SU-DHL-6 (cell line): ENCODE results near the gene ECE2.

ENCODE experiments used
- H2AFZ ChIP-seq: fragments of 200-600 bp; sonication (generic); 2 replicates; pipeline ENCODE4 v1.6.1; 2014; ENCODE audit warnings: low read depth, mild to moderate bottlenecking, moderate library complexity, mixed read lengths, antibody characterized with exemption, low read length; ENCODE audit not compliant: severe bottlenecking
- H3F3A ChIP-seq: fragments of 200-600 bp; shearing (Covaris generic); 2 replicates; pipeline ENCODE4 v1.6.0; 2016; ENCODE audit warnings: antibody characterized with exemption, mild to moderate bottlenecking; ENCODE audit not compliant: insufficient read depth
- H3K27ac ChIP-seq: fragments of 200-600 bp; sonication (generic); 2 replicates; pipeline ENCODE4 v1.5.1; 2016; ENCODE audit warnings: low read depth, mild to moderate bottlenecking, low read length, moderate library complexity, mixed read lengths
- H3K27me3 ChIP-seq: fragments of 200-600 bp; sonication (generic), shearing (Covaris generic); 2 replicates; pipeline ENCODE4 v1.6.0; 2014; ENCODE audit warnings: mild to moderate bottlenecking, low read length
- H3K36me3 ChIP-seq: fragments of 200-600 bp; sonication (generic); 2 replicates; pipeline ENCODE4 v1.6.1; 2014; ENCODE audit warnings: mild to moderate bottlenecking, low read length, mixed read lengths
- H3K4me2 ChIP-seq: fragments of 300-600, 200-600 bp; shearing (Covaris generic), sonication (generic); 2 replicates; pipeline ENCODE4 v1.6.0; 2014; ENCODE audit warnings: low read length, low read depth, mild to moderate bottlenecking; ENCODE audit not compliant: poor library complexity, severe bottlenecking
- H3K4me3 ChIP-seq: fragments of 200-600 bp; sonication (generic); 2 replicates; pipeline ENCODE4 v1.5.1; 2014; ENCODE audit warnings: antibody characterized with exemption, low read length, mild to moderate bottlenecking, mixed read lengths; ENCODE audit not compliant: insufficient read depth, poor library complexity, severe bottlenecking
- H3K79me2 ChIP-seq: fragments of 200-600 bp; sonication (generic); 2 replicates; pipeline ENCODE4 v1.6.1; 2014; ENCODE audit warnings: mild to moderate bottlenecking, low read length, moderate library complexity; ENCODE audit not compliant: insufficient read depth
- H3K9ac ChIP-seq: fragments of 200-600 bp; sonication (generic); 2 replicates; pipeline ENCODE4 v1.7.0; 2014; ENCODE audit warnings: mild to moderate bottlenecking, low read length
- H3K9me2 ChIP-seq: fragments of 200-600 bp; sonication (generic); replicated peaks from 2 replicates; pipeline ENCODE4 v1.6.1; 2014; ENCODE audit warnings: low read length; ENCODE audit not compliant: insufficient read depth
- H3K9me3 ChIP-seq: fragments of 200-600 bp; sonication (generic); 2 replicates; pipeline ENCODE4 v1.6.1; 2014; ENCODE audit warnings: low read length, mixed read lengths; ENCODE audit not compliant: insufficient read depth
- H4K20me1 ChIP-seq: fragments of 200-600 bp; sonication (generic); 2 replicates; pipeline ENCODE4 v1.6.1; 2014; ENCODE audit warnings: low read depth, mild to moderate bottlenecking, antibody characterized with exemption, low read length, moderate library complexity, mixed read lengths
- CTCF ChIP-seq: fragments of 200-600 bp; sonication (generic); IDR thresholded peaks from one replicate; pipeline ENCODE4 v1.5.1; 2017; ENCODE audit warnings: antibody characterized with exemption, mild to moderate bottlenecking, low read length, moderate library complexity; ENCODE audit not compliant: insufficient read depth, poor library complexity, severe bottlenecking
- EZH2phosphoT487 ChIP-seq: fragments of 200-600 bp; sonication (generic), shearing (Covaris generic); conservative IDR thresholded peaks from 2 replicates; pipeline ENCODE4 v1.6.1; 2018; ENCODE audit warnings: mild to moderate bottlenecking, antibody characterized with exemption, low read length, moderate library complexity, mixed read lengths

ECE2 gene

DNA sequence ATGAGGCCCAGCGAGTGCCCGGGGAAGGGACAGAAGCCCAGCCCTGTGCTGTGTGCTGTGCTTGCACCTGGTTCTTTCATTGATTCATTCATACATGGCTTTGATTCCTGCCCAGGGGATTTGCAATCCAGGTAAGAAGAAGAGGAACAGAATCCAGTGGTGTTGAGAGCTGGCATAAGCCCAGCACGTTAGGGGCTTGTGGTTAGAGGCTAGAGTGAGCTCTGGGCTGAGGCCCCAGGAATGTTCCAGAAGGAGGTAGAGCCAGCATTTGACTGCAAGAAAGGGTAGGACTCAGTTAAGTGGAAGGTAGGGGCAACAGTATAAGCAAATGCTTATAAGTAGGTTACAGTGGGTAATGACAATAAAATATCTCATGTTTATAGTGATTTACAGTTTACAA, 44.2 kb upstream of the ECE2 start:
- no peaks in the 10 kb centered on the region for H3K79me2 ChIP-seq
- no peaks in the 10 kb centered on the region for H3K36me3 ChIP-seq
- H4K20me1 ChIP-seq: no peaks in the 10 kb centered on the region
- no peak overlapping the region for H3K27ac ChIP-seq
- H2AFZ ChIP-seq: no peak overlapping the region
- no peaks in the 10 kb centered on the region for H3K27me3 ChIP-seq
- no peak overlapping the region for H3K4me3 ChIP-seq
- no peak overlapping the region for H3K9ac ChIP-seq
- TF ChIP-seq EZH2phosphoT487 (no peak), CTCF (no peak)
- H3K9me3 ChIP-seq: no peaks in the 10 kb centered on the region
- no peak overlapping the region for H3K4me2 ChIP-seq
- H3K9me2 ChIP-seq: no peaks in the 10 kb centered on the region
- no peaks in the 10 kb centered on the region for H3F3A ChIP-seq

- Histone ChIP-seq H3K27ac (no peak overlapping the region), H3K9me3 (no peaks in the 10 kb centered on the region), H2AFZ (no peak overlapping the region), H3K9ac (no peak overlapping the region), H3K79me2 (no peaks in the 10 kb centered on the region), H4K20me1 (no peaks in the 10 kb centered on the region), H3K27me3 (no peaks in the 10 kb centered on the region), H3K9me2 (no peaks in the 10 kb centered on the region), H3K4me2 (no peak overlapping the region), H3F3A (no peaks in the 10 kb centered on the region), H3K4me3 (no peak overlapping the region), H3K36me3 (no peaks in the 10 kb centered on the region)
- TF ChIP-seq EZH2phosphoT487 (no peak), CTCF (no peak)
Measured at GRCh38 chr3:184233127-184233843, 42.5 kb upstream of the ECE2 start.

DNA sequence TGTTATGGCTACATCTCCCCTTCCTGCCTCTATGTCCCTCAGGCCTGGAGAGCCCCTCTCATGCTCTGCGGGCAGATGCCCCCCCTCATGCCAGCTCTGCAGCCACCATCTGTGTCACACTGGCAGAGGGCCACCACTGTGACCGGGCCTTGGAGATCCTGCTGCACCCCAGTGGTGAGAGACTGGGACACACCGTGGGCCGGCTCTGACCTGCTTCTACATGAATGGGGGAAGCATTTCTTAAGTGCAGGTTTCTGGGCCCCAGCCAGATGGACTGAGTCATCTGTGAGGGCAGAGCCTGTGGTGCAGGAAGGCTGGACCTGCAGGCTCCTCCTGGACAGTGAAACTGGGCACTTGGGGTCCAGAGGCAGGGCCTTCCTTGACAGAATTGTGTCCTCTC, 41.6 kb upstream of the ECE2 start:
- no peak overlapping the region for H3K27ac ChIP-seq
- H3K9me2 ChIP-seq: no peaks in the 10 kb centered on the region
- H3K4me3 ChIP-seq: no peak overlapping the region
- H2AFZ ChIP-seq: no peak overlapping the region
- no peaks in the 10 kb centered on the region for H4K20me1 ChIP-seq
- no peaks in the 10 kb centered on the region for H3K79me2 ChIP-seq
- no peak overlapping the region for H3K9ac ChIP-seq
- no peaks in the 10 kb centered on the region for H3K9me3 ChIP-seq
- H3K27me3 ChIP-seq: no peaks in the 10 kb centered on the region
- no peaks in the 10 kb centered on the region for H3K36me3 ChIP-seq
- TF ChIP-seq CTCF (no peak), EZH2phosphoT487 (no peak)
- H3F3A ChIP-seq: no peaks in the 10 kb centered on the region
- H3K4me2 ChIP-seq: no peak overlapping the region
